HuH-7.5 (cell line): Measurements from ENCODE around the gene OR2H1.
"Not testable (repeated sequence)": the region's sequence is repeated elsewhere in the genome, so short reads cannot be mapped to it uniquely, and the experiment has no call there.

ENCODE experiments used
- DNase-seq: peaks from one replicate; pipeline ENCODE4 v3.0.0; 2011; ENCODE audit warnings: low spot score

OR2H1 gene

GRCh38 chr6:29456971-29457370 is at the start of gene OR2H1, which contains the start of gene OR11A1:
Gene OR2H1 (plus strand): TSS chr6:29457155. CDS start chr6:29461770, 4,615 bp downstream.
Gene OR11A1 (minus strand): TSS chr6:29457071. CDS start chr6:29427641, 29,430 bp downstream.
- DNase-seq, result no peak

GRCh38 chr6:29414588-29414987 is 42.4 kb upstream of the OR2H1 start, which contains the start of gene OR12D1:
Gene OR12D1 (plus strand): TSS chr6:29414928.
- no peak for DNase-seq

GRCh38 chr6:29419516-29419915 is 37.4 kb upstream of the OR2H1 start:
- DNase-seq, result no peak

- no peak for DNase-seq
These were observed 32.8 kb upstream of the OR2H1 start for GRCh38 chr6:29424168-29424567.

- DNase-seq, result no peak
These were observed 32.4 kb upstream of the OR2H1 start for GRCh38 chr6:29424575-29424974.

GRCh38 chr6:29425075-29425474 is 31.9 kb upstream of the OR2H1 start:
- no peak for DNase-seq

GRCh38 chr6:29426654-29427053 is 30.3 kb upstream of the OR2H1 start:
- no peak for DNase-seq

- DNase-seq, result not testable (repeated sequence)
These were observed 20.2 kb upstream of the OR2H1 start for GRCh38 chr6:29436730-29437129.

- no peak for DNase-seq
These were observed 17.9 kb upstream of the OR2H1 start, which contains the start of gene OR10C1 for GRCh38 chr6:29439006-29439405. Gene OR10C1 (plus strand): TSS chr6:29439306. CDS start chr6:29440016, 710 bp downstream.

GRCh38 chr6:29442719-29443118 is 14.2 kb upstream of the OR2H1 start:
- DNase-seq, result no peak

- not testable (repeated sequence) for DNase-seq
These were observed 12.9 kb upstream of the OR2H1 start for GRCh38 chr6:29444031-29444430.

- no peak for DNase-seq
These were observed 9.3 kb upstream of the OR2H1 start for GRCh38 chr6:29447670-29448069.

GRCh38 chr6:29451471-29452193 is 5.3 kb upstream of the OR2H1 start:
- no peak for DNase-seq

- no peak for DNase-seq
These were observed 4.3 kb downstream of the OR2H1 start for GRCh38 chr6:29461021-29461814.

- DNase-seq, result no peak
These were observed 5.1 kb downstream of the OR2H1 start for GRCh38 chr6:29462022-29462421.

GRCh38 chr6:29465279-29465678 is 8.3 kb downstream of the OR2H1 start:
- no peak for DNase-seq

GRCh38 chr6:29465801-29466200 is 8.8 kb downstream of the OR2H1 start:
- DNase-seq, result no peak

- DNase-seq, result no peak
These were observed 9.3 kb downstream of the OR2H1 start for GRCh38 chr6:29466241-29466640.

- DNase-seq, result no peak
These were observed 18.0 kb downstream of the OR2H1 start for GRCh38 chr6:29474996-29475395.

- DNase-seq, result no peak
These were observed 21.0 kb downstream of the OR2H1 start for GRCh38 chr6:29477923-29478450.

GRCh38 chr6:29478740-29479139 is 21.8 kb downstream of the OR2H1 start:
- DNase-seq, result no peak

GRCh38 chr6:29479560-29479959 is 22.6 kb downstream of the OR2H1 start:
- DNase-seq, result no peak

GRCh38 chr6:29483186-29483585 is 26.2 kb downstream of the OR2H1 start:
- DNase-seq, result no peak
